Fibroblast of lung (primary cell): ENCODE measurements around the gene ACOXL. TPM values are rescaled to one million over a fixed set of nuclear protein-coding genes. Genes with fewer than 3 reads are reported as not detected.
A peak's percentile ranks its signal among the peaks of the same experiment; 100 is the strongest.

Experiments used
- DNase-seq, 2 donors: peaks; one replicate each; pipeline versions ENCODE4 v3.0.0 to v3.0.0-alpha.2; 2010; ENCODE audit warnings: low read depth in 2 of 2
- H2AFZ ChIP-seq: 2 replicates; pipeline ENCODE4 v1.5.1; 2012; ENCODE audit warnings: low read length, control low read depth, inconsistent platforms
- H3K27ac ChIP-seq: 2 replicates; pipeline ENCODE4 v1.5.1; 2011; ENCODE audit warnings: low read length, control low read depth; ENCODE audit not compliant: insufficient read depth
- H3K27me3 ChIP-seq: 2 replicates; pipeline ENCODE4 v1.5.1; 2011; ENCODE audit warnings: mild to moderate bottlenecking, low read length; ENCODE audit not compliant: control insufficient read depth, insufficient read depth
- H3K36me3 ChIP-seq: 2 replicates; pipeline ENCODE4 v1.5.1; 2011; ENCODE audit warnings: low read length; ENCODE audit not compliant: control insufficient read depth, insufficient read depth
- H3K4me1 ChIP-seq: 2 replicates; pipeline ENCODE4 v1.5.1; 2011; ENCODE audit warnings: low read length; ENCODE audit not compliant: control insufficient read depth, insufficient read depth; ENCODE audit errors: extremely low read depth
- H3K4me2 ChIP-seq: 2 replicates; pipeline ENCODE4 v1.5.1; 2011; ENCODE audit warnings: low read length, control low read depth; ENCODE audit not compliant: insufficient read depth; ENCODE audit errors: extremely low read depth
- H3K4me3 ChIP-seq, 4 experiments: fragments of 200-600 bp in 1 of 4; sonication (generic) in 1 of 4; replicated peaks in 1 of 4; 2 replicates each; pipeline ENCODE4 v1.5.1; 2011 to 2016; ENCODE audit warnings: low read length in 4 of 4, low read depth in 3 of 4, mild to moderate bottlenecking in 3 of 4, control low read depth in 2 of 4, inconsistent platforms in 1 of 4, mixed read lengths in 1 of 4; ENCODE audit not compliant: insufficient read depth in 1 of 4; ENCODE audit errors: control extremely low read depth in 1 of 4
- H3K79me2 ChIP-seq: 2 replicates; pipeline ENCODE4 v1.5.1; 2012; ENCODE audit warnings: mild to moderate bottlenecking, low read length, inconsistent platforms; ENCODE audit not compliant: control insufficient read depth, insufficient read depth
- H3K9ac ChIP-seq: 2 replicates; pipeline ENCODE4 v1.5.1; 2011; ENCODE audit warnings: mild to moderate bottlenecking, low read length, control low read depth; ENCODE audit not compliant: insufficient read depth
- H3K9me3 ChIP-seq: 2 replicates; pipeline ENCODE4 v1.5.1; 2012; ENCODE audit warnings: low read depth, low read length; ENCODE audit not compliant: control insufficient read depth, insufficient read depth
- H4K20me1 ChIP-seq: 2 replicates; pipeline ENCODE4 v1.5.1; 2011; ENCODE audit warnings: low read length; ENCODE audit not compliant: control insufficient read depth, insufficient read depth; ENCODE audit errors: extremely low read depth
- EZH2 ChIP-seq: IDR thresholded peaks from 2 replicates; pipeline ENCODE4 v1.5.1; 2012; ENCODE audit warnings: low read length, control low read depth, mild to moderate bottlenecking; ENCODE audit errors: missing control alignments
- polyA plus RNA-seq, 2 donors: library from polyadenylated mRNA; depleted of rRNA in 1 of 2; stranded (reverse) in 1 of 2; unstranded in 1 of 2; fragments of >200 nt; gene quantifications; 2 replicates each; pipeline ENCODE4 v1.2.1, GENCODE V29; 2011 to 2012; ENCODE audit warnings: missing spikeins in 1 of 2
- total RNA-seq: library from RNA; depleted of rRNA; stranded (reverse); fragments of >200 nt; gene quantifications from 2 replicates; pipeline ENCODE4 v1.2.1, GENCODE V29; 2014
- TF ChIP-seq, protein P1 (sequence below), 2 donors: IDR thresholded peaks in 1 of 2; conservative IDR thresholded peaks in 1 of 2; 1 replicate in 1 of 2; 2 replicates in 1 of 2; pipeline ENCODE4 v1.5.1; 2011 to 2012; ENCODE audit warnings: low read length in 2 of 2, control low read depth in 1 of 2, inconsistent platforms in 1 of 2, low read depth in 1 of 2, mild to moderate bottlenecking in 1 of 2

The ACOXL gene
- total and polyA plus RNA-seq, 2 donors (not counting 1 experiment from before 2014, with no cell fraction given) = not detected

DNA sequence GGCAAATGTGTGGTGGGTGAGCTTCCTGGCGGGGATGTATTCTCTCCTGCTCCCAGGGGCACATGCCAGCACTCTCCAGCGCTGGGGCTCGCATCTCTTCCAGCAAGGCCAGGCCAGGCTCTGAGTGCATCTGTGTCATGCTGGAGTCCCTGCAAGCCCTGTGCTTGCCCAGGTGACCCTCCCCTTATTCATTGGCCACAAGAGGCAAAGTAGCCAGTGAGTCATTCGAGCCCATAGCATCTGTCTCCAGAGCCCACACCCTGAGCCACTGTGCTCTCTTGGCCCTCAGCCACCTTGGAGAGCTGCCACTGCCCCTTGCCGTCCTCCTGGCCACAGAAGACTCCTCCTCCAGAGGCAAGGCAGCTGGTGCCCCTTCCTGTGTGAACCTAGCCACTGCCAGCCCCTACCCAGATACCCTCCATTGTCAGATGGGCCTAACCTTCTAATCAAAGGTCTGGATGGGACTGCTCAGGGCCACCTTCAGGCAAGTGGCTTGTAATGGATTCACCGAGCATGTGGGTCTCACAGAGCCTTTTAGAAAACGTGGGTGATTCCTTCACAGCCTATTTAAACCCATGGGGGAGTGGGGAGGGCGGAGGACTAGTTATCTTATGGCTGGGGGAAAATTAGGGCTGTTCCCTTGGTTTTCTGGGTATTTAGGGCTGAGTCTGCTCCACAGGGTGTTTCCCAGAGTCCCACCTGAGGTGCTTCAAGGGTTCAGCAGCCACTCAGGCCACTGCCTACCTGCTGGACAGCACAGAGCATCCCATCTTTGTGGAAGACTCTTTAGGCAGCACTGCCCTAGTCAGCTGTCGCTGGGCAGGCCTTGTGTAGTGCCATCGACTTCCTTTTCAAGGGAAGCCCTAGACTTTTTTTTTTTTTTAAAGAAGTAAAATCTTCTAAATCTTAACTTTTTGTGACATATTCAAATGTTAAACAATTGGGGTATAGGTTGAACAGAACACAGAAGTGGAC lies 137.4 kb downstream of the ACOXL start:
- H3K4me1 ChIP-seq = no peaks in the 10 kb centered on the region
- no peak overlapping the region for H2AFZ ChIP-seq
- peaks cover 2% of the 10 kb centered on the region for H3K27me3 ChIP-seq
- no peak for TF ChIP-seq EZH2
- TF ChIP-seq, protein P1, sequence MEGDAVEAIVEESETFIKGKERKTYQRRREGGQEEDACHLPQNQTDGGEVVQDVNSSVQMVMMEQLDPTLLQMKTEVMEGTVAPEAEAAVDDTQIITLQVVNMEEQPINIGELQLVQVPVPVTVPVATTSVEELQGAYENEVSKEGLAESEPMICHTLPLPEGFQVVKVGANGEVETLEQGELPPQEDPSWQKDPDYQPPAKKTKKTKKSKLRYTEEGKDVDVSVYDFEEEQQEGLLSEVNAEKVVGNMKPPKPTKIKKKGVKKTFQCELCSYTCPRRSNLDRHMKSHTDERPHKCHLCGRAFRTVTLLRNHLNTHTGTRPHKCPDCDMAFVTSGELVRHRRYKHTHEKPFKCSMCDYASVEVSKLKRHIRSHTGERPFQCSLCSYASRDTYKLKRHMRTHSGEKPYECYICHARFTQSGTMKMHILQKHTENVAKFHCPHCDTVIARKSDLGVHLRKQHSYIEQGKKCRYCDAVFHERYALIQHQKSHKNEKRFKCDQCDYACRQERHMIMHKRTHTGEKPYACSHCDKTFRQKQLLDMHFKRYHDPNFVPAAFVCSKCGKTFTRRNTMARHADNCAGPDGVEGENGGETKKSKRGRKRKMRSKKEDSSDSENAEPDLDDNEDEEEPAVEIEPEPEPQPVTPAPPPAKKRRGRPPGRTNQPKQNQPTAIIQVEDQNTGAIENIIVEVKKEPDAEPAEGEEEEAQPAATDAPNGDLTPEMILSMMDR (conservative IDR thresholded peaks at IDR 0.05 in 1 of 2, IDR thresholded peaks at IDR 0.05 in 1 of 2; ENCODE audit: low read depth in 1 of 2, low read length in 2 of 2) = no peak
- no peak overlapping the region for H3K4me2 ChIP-seq
- no peaks in the 10 kb centered on the region for H3K36me3 ChIP-seq
- peak; percentile 57 to 72 for DNase-seq
- H3K79me2 ChIP-seq = no peaks in the 10 kb centered on the region
- no peak overlapping the region for H3K27ac ChIP-seq
- no peak overlapping the region for H3K9ac ChIP-seq
- no peaks in the 10 kb centered on the region for H3K9me3 ChIP-seq
- no peak overlapping the region for H3K4me3 ChIP-seq
- peaks cover 2% of the 10 kb centered on the region for H4K20me1 ChIP-seq

DNA sequence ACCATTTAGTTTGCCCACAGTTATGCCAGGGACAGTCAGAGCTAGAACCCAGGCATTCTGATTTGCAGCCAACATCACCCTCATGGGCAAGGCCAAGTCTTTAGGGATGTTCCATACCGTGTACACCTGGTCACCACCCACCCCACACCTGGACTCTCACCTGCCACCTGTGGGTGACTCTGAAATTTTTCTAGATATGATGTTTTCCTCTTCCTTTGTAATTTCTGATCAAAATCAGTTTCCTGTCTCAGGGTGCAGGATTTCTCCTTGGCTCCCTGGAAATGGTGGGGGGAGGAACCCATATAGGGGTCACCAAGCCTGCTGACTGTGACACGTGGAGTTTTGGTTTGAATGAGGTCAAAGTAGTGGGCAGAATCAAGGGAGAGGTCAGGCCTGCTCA lies 138.2 kb downstream of the ACOXL start:
- Histone ChIP-seq H3K9ac (no peak overlapping the region), H3K9me3 (no peaks in the 10 kb centered on the region), H2AFZ (no peak overlapping the region), H3K79me2 (no peaks in the 10 kb centered on the region), H4K20me1 (peaks cover 2% of the 10 kb centered on the region), H3K4me3 (no peak overlapping the region), H3K4me2 (no peak overlapping the region), H3K4me1 (no peaks in the 10 kb centered on the region), H3K27me3 (peaks cover 2% of the 10 kb centered on the region), H3K27ac (no peak overlapping the region), H3K36me3 (no peaks in the 10 kb centered on the region)
- TF ChIP-seq EZH2 = no peak
- TF ChIP-seq, protein P1 (conservative IDR thresholded peaks at IDR 0.05 in 1 of 2, IDR thresholded peaks at IDR 0.05 in 1 of 2; ENCODE audit: low read depth in 1 of 2, low read length in 2 of 2) = no peak
- DNase-seq = no peak

DNA sequence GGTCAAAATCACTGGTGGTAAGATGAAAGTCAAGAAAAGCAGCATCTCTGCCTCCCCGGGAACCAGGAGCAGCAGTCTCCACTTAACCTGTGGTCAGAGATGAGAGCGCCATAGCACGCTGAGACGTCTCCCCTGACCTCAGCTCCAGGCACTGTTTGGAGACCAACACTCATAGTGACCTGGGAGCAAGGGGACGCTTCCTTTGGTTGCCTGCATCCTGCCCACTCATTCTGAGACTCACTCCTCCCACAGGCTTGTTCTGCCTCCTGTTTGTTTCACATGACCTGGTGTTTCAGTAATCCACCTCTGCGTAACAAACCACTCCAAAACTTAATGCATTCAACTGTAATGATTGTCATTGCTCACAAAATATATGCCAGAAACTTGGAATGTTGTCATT lies 139.3 kb downstream of the ACOXL start:
- Histone ChIP-seq H3K4me2 (no peak overlapping the region), H4K20me1 (peaks cover 2% of the 10 kb centered on the region), H3K4me1 (no peaks in the 10 kb centered on the region), H3K27ac (no peak overlapping the region), H3K4me3 (no peak overlapping the region), H2AFZ (no peak overlapping the region), H3K9ac (no peak overlapping the region), H3K9me3 (no peaks in the 10 kb centered on the region), H3K79me2 (no peaks in the 10 kb centered on the region), H3K27me3 (peaks cover 2% of the 10 kb centered on the region), H3K36me3 (no peaks in the 10 kb centered on the region)
- no peak for DNase-seq
- TF ChIP-seq, protein P1 (conservative IDR thresholded peaks at IDR 0.05 in 1 of 2, IDR thresholded peaks at IDR 0.05 in 1 of 2; ENCODE audit: low read depth in 1 of 2, low read length in 2 of 2) = no peak
- no peak for TF ChIP-seq EZH2
